Lung (tissue), 12 donors: ENCODE measurements around the gene WWC2. TPM values are rescaled to one million over a fixed set of nuclear protein-coding genes. Genes with fewer than 3 reads are reported as not detected.

Source experiments
- ATAC-seq: fragments of 200-7000 bp; cut with Tn5 transposase; one replicate; pipeline ENCODE4 v1.9.1; 2020; ENCODE audit warnings: moderate number of reproducible peaks; ENCODE audit not compliant: insufficient read depth, low FRiP score
- DNase-seq, 3 donors: peaks; one replicate each; pipeline ENCODE4 v3.0.0-alpha.2; 2013 to 2017
- H3K27ac ChIP-seq, 2 donors: one replicate each; pipeline ENCODE4 v1.5.1; 2013; ENCODE audit warnings: mild to moderate bottlenecking in 2 of 2, moderate library complexity in 2 of 2, control low read depth in 1 of 2, inconsistent platforms in 1 of 2, low read depth in 1 of 2, low read length in 1 of 2
- H3K27me3 ChIP-seq, 3 donors: one replicate each; pipeline ENCODE4 v1.5.1; 2013; ENCODE audit warnings: low read length in 2 of 3; ENCODE audit not compliant: control insufficient read depth in 3 of 3, insufficient read depth in 3 of 3
- H3K36me3 ChIP-seq, 4 donors: one replicate each; pipeline ENCODE4 v1.5.1; 2013; ENCODE audit warnings: low read length in 4 of 4, mild to moderate bottlenecking in 1 of 4, moderate library complexity in 1 of 4; ENCODE audit not compliant: control insufficient read depth in 4 of 4, insufficient read depth in 4 of 4
- H3K4me1 ChIP-seq, 5 donors: one replicate each; pipeline ENCODE4 v1.5.1; 2013; ENCODE audit warnings: low read length in 5 of 5, mild to moderate bottlenecking in 2 of 5, moderate library complexity in 1 of 5; ENCODE audit not compliant: control insufficient read depth in 5 of 5, insufficient read depth in 5 of 5
- H3K4me3 ChIP-seq: one replicate; pipeline ENCODE4 v1.5.1; 2013; ENCODE audit warnings: mild to moderate bottlenecking, control low read depth, moderate library complexity
- H3K9ac ChIP-seq, 2 donors: one replicate each; pipeline ENCODE4 v1.5.1; 2013; ENCODE audit warnings: low read length in 2 of 2, control low read depth in 1 of 2; ENCODE audit not compliant: insufficient read depth in 1 of 2
- H3K9me3 ChIP-seq, 4 donors: one replicate each; pipeline ENCODE4 v1.5.1; 2013; ENCODE audit warnings: low read length in 3 of 4, mild to moderate bottlenecking in 1 of 4, moderate library complexity in 1 of 4; ENCODE audit not compliant: control insufficient read depth in 4 of 4, insufficient read depth in 3 of 4
- WGBS, 2 donors: extraction: QIAGEN DNeasy Blood & Tissue Kit; methylation state at CpG; one replicate each; pipeline ENCODE4 v1.1.7; 2013; 5-methylcytosine and 5-hydroxymethylcytosine counted together
- polyA plus RNA-seq, 2 donors: library from polyadenylated mRNA; stranded (reverse); fragments of 200-250 nt; gene quantifications; one replicate each; pipeline ENCODE4 v1.2.1, GENCODE V29; 2013
- total RNA-seq, 2 donors: library from RNA; depleted of rRNA in 1 of 2; stranded (reverse); fragments of >200 nt in 1 of 2; gene quantifications; one replicate each; pipeline ENCODE4 v1.2.1, GENCODE V29; 2014 to 2021
- TF ChIP-seq, protein P1 (sequence below): IDR thresholded peaks from 2 replicates; pipeline ENCODE4 v1.5.1; 2012; ENCODE audit warnings: mild to moderate bottlenecking; ENCODE audit errors: control extremely low read depth, extremely low read depth
- donor health status: control.
- donor health status: control.
- donor health status: Bipolar disorder and iron deficiency.
- donor health status: healthy.
- donor health status: DM: yes; HTN: yes; CAD: no.

WWC2 gene
- total and polyA plus RNA-seq, 4 donors, result 15.6 to 124 (median 45.2) TPM

- H3K9ac ChIP-seq, result no peak overlapping the region
- WGBS, 2 donors, result 77 to 81% methylated on average over 11 of the region's 11 CpGs
- H3K4me3 ChIP-seq, result no peak overlapping the region
- H3K27ac ChIP-seq, result no peak overlapping the region
- H3K36me3 ChIP-seq, result no peaks in the 10 kb centered on the region
- DNase-seq (peak in 1 of 3 donors; percentile 2), ATAC-seq (no peak)
- no peaks in the 10 kb centered on the region for H3K4me1 ChIP-seq
- no peaks in the 10 kb centered on the region for H3K27me3 ChIP-seq
- no peaks in the 10 kb centered on the region for H3K9me3 ChIP-seq
- TF ChIP-seq, protein P1, sequence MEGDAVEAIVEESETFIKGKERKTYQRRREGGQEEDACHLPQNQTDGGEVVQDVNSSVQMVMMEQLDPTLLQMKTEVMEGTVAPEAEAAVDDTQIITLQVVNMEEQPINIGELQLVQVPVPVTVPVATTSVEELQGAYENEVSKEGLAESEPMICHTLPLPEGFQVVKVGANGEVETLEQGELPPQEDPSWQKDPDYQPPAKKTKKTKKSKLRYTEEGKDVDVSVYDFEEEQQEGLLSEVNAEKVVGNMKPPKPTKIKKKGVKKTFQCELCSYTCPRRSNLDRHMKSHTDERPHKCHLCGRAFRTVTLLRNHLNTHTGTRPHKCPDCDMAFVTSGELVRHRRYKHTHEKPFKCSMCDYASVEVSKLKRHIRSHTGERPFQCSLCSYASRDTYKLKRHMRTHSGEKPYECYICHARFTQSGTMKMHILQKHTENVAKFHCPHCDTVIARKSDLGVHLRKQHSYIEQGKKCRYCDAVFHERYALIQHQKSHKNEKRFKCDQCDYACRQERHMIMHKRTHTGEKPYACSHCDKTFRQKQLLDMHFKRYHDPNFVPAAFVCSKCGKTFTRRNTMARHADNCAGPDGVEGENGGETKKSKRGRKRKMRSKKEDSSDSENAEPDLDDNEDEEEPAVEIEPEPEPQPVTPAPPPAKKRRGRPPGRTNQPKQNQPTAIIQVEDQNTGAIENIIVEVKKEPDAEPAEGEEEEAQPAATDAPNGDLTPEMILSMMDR, result no peak
Measured at GRCh38 chr4:183360161-183360919, 261.3 kb downstream of the WWC2 start.

- H3K4me1 ChIP-seq, result no peaks in the 10 kb centered on the region
- TF ChIP-seq, protein P1, result no peak
- no peaks in the 10 kb centered on the region for H3K36me3 ChIP-seq
- H3K9me3 ChIP-seq, result peaks cover 0 to 3% (median 0%) of the 10 kb centered on the region in 4 donors
- no peak overlapping the region for H3K4me3 ChIP-seq
- WGBS, 2 donors, result 95 to 97% methylated on average over 4 of the region's 4 CpGs
- no peaks in the 10 kb centered on the region for H3K27me3 ChIP-seq
- no peak overlapping the region for H3K27ac ChIP-seq
- no peak overlapping the region for H3K9ac ChIP-seq
- ATAC-seq, result no peak
- no peak for DNase-seq
Measured at GRCh38 chr4:183362036-183362435, 263.0 kb downstream of the WWC2 start.

DNA sequence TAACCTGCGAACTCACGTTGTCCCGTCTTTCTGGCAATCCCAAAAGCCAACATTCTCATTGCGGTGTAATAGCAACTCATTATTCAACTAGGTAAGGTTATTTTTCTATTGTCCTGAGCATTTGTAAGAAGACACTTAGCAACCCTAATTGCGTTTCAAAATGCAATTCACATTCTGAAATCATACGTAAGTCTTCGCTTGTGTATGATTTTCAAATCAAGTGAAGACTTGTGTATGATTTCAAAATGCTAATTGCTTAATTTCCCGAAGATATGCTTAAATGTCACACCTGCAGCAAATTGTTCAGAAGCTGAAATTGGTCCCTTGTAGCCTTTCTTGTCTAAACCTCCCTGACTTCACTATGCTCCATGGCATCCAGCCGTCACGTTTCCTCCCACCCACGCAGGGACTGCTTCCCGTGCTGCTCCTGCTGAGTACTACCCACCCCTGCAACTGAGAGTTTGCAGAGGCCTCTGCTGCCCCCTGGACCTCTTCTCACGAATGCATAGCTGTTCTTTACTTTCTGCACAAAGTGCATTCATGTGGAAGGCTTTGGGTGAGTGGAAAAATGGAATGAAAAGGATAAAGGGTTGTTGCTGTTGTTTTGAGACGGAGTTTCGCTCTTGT, 264.0 kb downstream of the WWC2 start:
- WGBS, 2 donors, result 70 to 76% methylated on average over 15 of the region's 15 CpGs
- no peaks in the 10 kb centered on the region for H3K36me3 ChIP-seq
- TF ChIP-seq, protein P1, result no peak
- H3K27ac ChIP-seq, result no peak overlapping the region
- H3K4me1 ChIP-seq, result no peaks in the 10 kb centered on the region
- H3K27me3 ChIP-seq, result no peaks in the 10 kb centered on the region
- DNase-seq (peak in 1 of 3 donors; percentile 29), ATAC-seq (no peak)
- H3K9ac ChIP-seq, result no peak overlapping the region
- H3K4me3 ChIP-seq, result no peak overlapping the region
- H3K9me3 ChIP-seq, result peaks cover 0 to 3% (median 0%) of the 10 kb centered on the region in 4 donors
